ENCODE measurements around the gene ZFP3. TPM values are rescaled to one million over a fixed set of nuclear protein-coding genes. Genes with fewer than 3 reads are reported as not detected.
"Not testable (repeated sequence)": the region's sequence is repeated elsewhere in the genome, so short reads cannot be mapped to it uniquely, and the experiment has no call there.

ZFP3 gene
- polyA plus RNA-seq, 6 donors from 2014 or later = 1.7 to 4.1 (median 3.6) TPM

DNA sequence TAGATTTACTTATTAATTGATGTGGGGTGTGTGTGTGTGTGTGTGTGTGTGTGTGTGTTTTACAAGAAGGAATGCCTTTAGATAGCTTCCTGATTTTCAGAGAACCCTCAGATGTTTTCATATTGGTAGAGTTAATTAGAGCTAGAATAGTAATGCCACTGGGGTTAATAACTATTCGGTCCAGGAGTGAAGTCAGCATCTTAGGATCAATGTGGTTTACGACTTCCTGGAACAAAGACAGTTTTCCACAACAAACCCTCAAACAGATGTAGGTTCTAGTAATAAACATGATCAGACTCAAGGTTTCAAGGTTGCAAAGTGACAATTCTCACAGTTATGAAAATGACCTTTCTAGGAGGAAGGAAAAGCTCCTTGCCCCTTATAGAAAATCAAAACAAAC is 30.8 kb upstream of the ZFP3 start:
- Mint-ChIP-seq H3K36me3 (no peaks in the 10 kb centered on the region), H3K4me3 (peak overlapping the region in 4 of 8 donors; percentile 18 to 60 (median 25)), H3K4me1 (peaks cover 28 to 48% (median 48%) of the 10 kb centered on the region in 3 donors), H3K27ac (peak overlapping the region in 4 of 6 donors; percentile 22 to 99 (median 84)), H3K9me3 (no peaks in the 10 kb centered on the region), H3K27me3 (no peaks in the 10 kb centered on the region)
- ATAC-seq (ENCODE audit: low read depth in 2 of 2) (no peak), DNase-seq (no peak)

DNA sequence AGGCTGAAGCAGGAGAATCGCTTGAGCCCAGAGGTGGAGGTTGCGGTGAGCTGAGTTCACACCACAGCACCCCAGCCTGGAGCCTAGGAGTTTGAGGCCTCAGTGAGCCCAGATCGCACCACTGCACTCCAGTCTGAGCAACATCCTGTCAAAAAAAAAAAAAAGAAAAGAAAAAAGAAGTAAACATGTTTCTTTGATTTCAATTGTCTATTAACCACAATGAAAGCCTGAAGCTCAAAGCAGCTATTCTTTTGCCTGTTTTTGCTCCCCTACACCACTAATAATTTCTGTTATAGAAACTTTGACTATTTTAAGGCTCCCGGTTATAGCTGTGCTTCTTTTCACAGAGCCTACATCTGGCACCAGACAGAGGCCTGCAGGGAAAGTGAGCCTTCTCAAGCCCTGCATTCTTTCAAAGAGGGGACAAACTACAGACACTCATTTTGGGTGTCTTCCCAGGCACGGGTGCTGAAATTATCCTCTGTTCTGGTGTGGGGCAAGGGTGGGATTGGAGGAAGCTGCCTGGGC is 28.9 kb upstream of the ZFP3 start:
- no peaks in the 10 kb centered on the region for H3K9me3 Mint-ChIP-seq
- peak overlapping the region; percentile 83 to 99 (median 96) for H3K27ac Mint-ChIP-seq
- peaks cover 20 to 60% (median 59%) of the 10 kb centered on the region in 3 donors for H3K4me1 Mint-ChIP-seq
- no peaks in the 10 kb centered on the region for H3K36me3 Mint-ChIP-seq
- H3K4me3 Mint-ChIP-seq = peak overlapping the region in 7 of 8 donors; percentile 48 to 87 (median 79)
- peak; percentile 99 for ATAC-seq (ENCODE audit: low read depth in 2 of 2)
- peak; percentile 77 for DNase-seq
- H3K27me3 Mint-ChIP-seq = no peaks in the 10 kb centered on the region

DNA sequence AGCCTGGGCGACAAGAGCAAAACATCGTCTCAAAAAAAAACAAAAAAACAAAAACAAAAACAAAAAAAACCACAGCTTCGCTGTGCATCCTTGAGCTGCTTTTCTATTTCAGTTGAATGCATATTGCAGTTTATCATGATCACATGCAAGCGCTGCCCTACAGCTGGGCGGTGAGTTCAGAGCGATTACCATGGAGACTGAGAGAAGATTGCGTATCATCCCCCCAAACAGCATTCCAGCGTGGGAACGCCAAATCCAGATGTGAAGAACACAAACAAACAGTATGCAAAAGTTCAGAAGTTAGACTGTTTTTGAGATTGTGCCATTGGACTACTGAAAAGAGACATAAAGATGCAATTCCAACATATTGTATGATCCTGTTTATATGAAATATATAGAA is 28.0 kb upstream of the ZFP3 start:
- H3K4me1 Mint-ChIP-seq = peaks cover 18 to 60% (median 50%) of the 10 kb centered on the region in 3 donors
- peak overlapping the region in 5 of 6 donors; percentile 83 to 99 (median 98) for H3K27ac Mint-ChIP-seq
- H3K9me3 Mint-ChIP-seq = no peaks in the 10 kb centered on the region
- no peaks in the 10 kb centered on the region for H3K36me3 Mint-ChIP-seq
- ATAC-seq (ENCODE audit: low read depth in 2 of 2) (no peak), DNase-seq (no peak)
- peaks cover 0 to 5% (median 0%) of the 10 kb centered on the region in 3 donors for H3K27me3 Mint-ChIP-seq
- peak overlapping the region in 4 of 8 donors; percentile 30 to 87 (median 80) for H3K4me3 Mint-ChIP-seq

- no peak overlapping the region for H3K4me3 Mint-ChIP-seq
- H3K27me3 Mint-ChIP-seq = peaks cover 8 to 15% (median 13%) of the 10 kb centered on the region in 3 donors
- no peaks in the 10 kb centered on the region for H3K9me3 Mint-ChIP-seq
- DNase-seq (no peak), ATAC-seq (ENCODE audit: low read depth in 2 of 2) (no peak)
- H3K36me3 Mint-ChIP-seq = no peaks in the 10 kb centered on the region
- H3K27ac Mint-ChIP-seq = no peak overlapping the region
- peaks cover 4 to 21% (median 19%) of the 10 kb centered on the region in 3 donors for H3K4me1 Mint-ChIP-seq
These were observed 22.7 kb upstream of the ZFP3 start for GRCh38 chr17:5055543-5055942.

DNA sequence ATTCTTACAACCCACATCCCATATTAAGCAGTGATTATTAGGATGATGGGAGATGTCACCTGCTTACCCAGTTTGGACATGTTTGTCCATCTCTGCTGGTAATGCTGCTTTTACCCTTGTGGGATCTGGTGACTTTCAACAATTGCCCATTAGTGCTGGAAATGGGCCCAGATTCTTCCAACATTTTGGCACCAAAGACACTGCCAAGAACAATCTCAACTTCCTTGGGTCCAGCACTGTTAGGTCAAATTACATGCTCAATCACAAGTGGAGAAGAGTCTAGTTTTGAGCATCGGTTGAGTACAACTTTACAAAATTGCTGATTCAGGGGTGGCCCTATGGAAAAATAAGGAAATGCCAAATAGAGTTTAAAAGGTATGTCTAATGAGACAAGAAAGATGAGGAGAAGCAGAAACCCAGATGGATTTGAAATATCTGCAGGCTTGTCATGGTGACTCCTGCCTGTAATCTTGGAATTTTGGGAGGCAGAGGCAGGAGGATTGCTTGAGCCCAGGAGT is 13.0 kb upstream of the ZFP3 start:
- H3K9me3 Mint-ChIP-seq = no peaks in the 10 kb centered on the region
- H3K4me1 Mint-ChIP-seq = peaks cover 0 to 7% (median 5%) of the 10 kb centered on the region in 3 donors
- peak overlapping the region in 1 of 6 donors; percentile 6 for H3K27ac Mint-ChIP-seq
- DNase-seq = no peak
- no peak for ATAC-seq (ENCODE audit: low read depth in 2 of 2)
- H3K27me3 Mint-ChIP-seq = peaks cover 8 to 24% (median 12%) of the 10 kb centered on the region in 3 donors
- H3K36me3 Mint-ChIP-seq = no peaks in the 10 kb centered on the region
- H3K4me3 Mint-ChIP-seq = no peak overlapping the region

GRCh38 chr17:5068236-5068635 is 10.0 kb upstream of the ZFP3 start:
- DNase-seq = no peak
- Mint-ChIP-seq H3K4me3 (no peak overlapping the region), H3K36me3 (no peaks in the 10 kb centered on the region), H3K27me3 (peaks cover 8 to 27% (median 16%) of the 10 kb centered on the region in 3 donors), H3K27ac (no peak overlapping the region), H3K4me1 (no peaks in the 10 kb centered on the region), H3K9me3 (no peaks in the 10 kb centered on the region)
- no peak for ATAC-seq (ENCODE audit: low read depth in 2 of 2)

- H3K4me3 Mint-ChIP-seq = no peak overlapping the region
- H3K9me3 Mint-ChIP-seq = no peaks in the 10 kb centered on the region
- no peaks in the 10 kb centered on the region for H3K36me3 Mint-ChIP-seq
- DNase-seq = no peak
- H3K4me1 Mint-ChIP-seq = no peaks in the 10 kb centered on the region
- H3K27me3 Mint-ChIP-seq = peaks cover 8 to 25% (median 14%) of the 10 kb centered on the region in 3 donors
- H3K27ac Mint-ChIP-seq = no peak overlapping the region
- no peak for ATAC-seq (ENCODE audit: low read depth in 2 of 2)
These were observed 8.5 kb upstream of the ZFP3 start for GRCh38 chr17:5069724-5070123.

DNA sequence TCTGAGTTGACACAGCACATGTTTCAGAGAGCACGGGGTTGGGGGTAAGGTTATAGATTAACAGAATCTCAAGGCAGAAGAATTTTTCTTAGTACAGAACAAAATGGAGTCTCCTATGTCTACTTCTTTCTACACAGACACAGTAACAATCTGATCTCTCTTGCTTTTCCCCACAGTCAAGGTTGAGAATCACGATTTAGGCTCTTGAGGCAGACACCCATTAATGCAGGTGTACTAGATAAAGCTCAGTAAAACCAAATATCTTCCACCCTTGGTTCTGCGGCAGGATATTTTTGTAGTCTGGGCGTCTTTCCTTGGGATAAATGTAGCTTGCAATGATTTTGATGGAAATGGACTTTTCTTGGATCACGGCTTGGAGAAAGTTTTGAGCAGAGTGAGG is 2.8 kb upstream of the ZFP3 start:
- H3K36me3 Mint-ChIP-seq; DNase-seq; H3K27me3 Mint-ChIP-seq; H3K9me3 Mint-ChIP-seq; ATAC-seq (ENCODE audit: low read depth in 2 of 2): not testable (repeated sequence)
- peak overlapping the region in 2 of 6 donors; percentile 1 to 34 for H3K27ac Mint-ChIP-seq
- peak overlapping the region in 1 of 8 donors; percentile 73 for H3K4me3 Mint-ChIP-seq
- H3K4me1 Mint-ChIP-seq = peaks cover 11 to 25% (median 24%) of the 10 kb centered on the region in 3 donors

GRCh38 chr17:5077275-5077674 is 992 bp upstream of the ZFP3 start:
- Mint-ChIP-seq H3K4me3 (peak overlapping the region; percentile 71 to 96 (median 92)), H3K4me1 (peaks cover 15 to 33% (median 32%) of the 10 kb centered on the region in 3 donors), H3K27ac (peak overlapping the region; percentile 16 to 99 (median 86))
- H3K9me3 Mint-ChIP-seq; H3K27me3 Mint-ChIP-seq; H3K36me3 Mint-ChIP-seq; DNase-seq; ATAC-seq (ENCODE audit: low read depth in 2 of 2): not testable (repeated sequence)

DNA sequence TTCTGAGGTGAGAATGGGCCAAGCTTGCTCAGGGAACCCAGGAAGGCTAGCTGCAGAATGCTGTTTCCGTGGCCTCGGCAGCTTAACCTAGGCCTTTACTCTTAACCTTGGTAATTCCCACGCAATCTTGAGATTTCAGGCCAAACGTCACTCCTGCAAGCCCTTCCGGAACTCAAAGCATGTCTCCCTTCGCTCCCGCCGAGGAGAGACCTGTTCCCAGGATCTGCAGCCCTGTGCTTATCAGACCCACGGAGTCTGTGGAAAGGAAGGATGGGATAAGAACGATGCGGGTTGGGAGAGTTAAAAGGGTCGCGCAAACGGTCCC is 524 bp upstream of the ZFP3 start:
- peaks cover 0 to 4% (median 0%) of the 10 kb centered on the region in 7 donors for H3K9me3 Mint-ChIP-seq
- no peak for ATAC-seq (ENCODE audit: low read depth in 2 of 2)
- no peak for DNase-seq

DNA sequence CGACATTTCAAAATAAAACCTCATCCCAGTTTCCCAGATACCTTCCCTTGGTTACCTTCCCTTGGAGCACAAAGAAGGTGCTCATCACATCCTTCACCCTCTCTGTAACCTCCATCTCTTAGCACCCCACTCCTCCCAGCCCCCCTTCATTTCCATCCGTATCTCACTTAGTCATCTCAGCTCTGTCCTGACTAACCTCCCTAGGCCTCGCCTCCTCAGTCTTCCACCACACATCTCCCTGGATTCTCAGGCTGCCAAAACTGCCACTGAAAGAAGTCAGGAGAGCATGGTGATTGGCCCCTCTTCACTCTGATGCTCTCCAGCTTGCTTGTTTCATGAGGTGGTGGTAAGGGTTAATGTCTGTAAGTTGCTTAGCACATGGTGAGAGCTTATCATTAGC is 2.3 kb downstream of the ZFP3 start:
- ATAC-seq (ENCODE audit: low read depth in 2 of 2) (no peak), DNase-seq (no peak)
- Mint-ChIP-seq H3K27me3 (no peaks in the 10 kb centered on the region), H3K9me3 (peaks cover 2 to 14% (median 8%) of the 10 kb centered on the region in 7 donors), H3K27ac (peak overlapping the region in 4 of 6 donors; percentile 33 to 90 (median 52)), H3K36me3 (peaks cover 7 to 11% of the 10 kb centered on the region in 2 donors), H3K4me1 (peaks cover 24 to 48% (median 39%) of the 10 kb centered on the region in 3 donors), H3K4me3 (peak overlapping the region in 3 of 8 donors; percentile 3 to 86 (median 36))

More for the DNA sequence above, 524 bp upstream of the ZFP3 start:
- no peaks in the 10 kb centered on the region for H3K36me3 Mint-ChIP-seq
- H3K27ac Mint-ChIP-seq = peak overlapping the region; percentile 81 to 99 (median 96)
- H3K27me3 Mint-ChIP-seq = no peaks in the 10 kb centered on the region
- peaks cover 17 to 36% (median 35%) of the 10 kb centered on the region in 3 donors for H3K4me1 Mint-ChIP-seq
- H3K4me3 Mint-ChIP-seq = peak overlapping the region; percentile 71 to 96 (median 92)

DNA sequence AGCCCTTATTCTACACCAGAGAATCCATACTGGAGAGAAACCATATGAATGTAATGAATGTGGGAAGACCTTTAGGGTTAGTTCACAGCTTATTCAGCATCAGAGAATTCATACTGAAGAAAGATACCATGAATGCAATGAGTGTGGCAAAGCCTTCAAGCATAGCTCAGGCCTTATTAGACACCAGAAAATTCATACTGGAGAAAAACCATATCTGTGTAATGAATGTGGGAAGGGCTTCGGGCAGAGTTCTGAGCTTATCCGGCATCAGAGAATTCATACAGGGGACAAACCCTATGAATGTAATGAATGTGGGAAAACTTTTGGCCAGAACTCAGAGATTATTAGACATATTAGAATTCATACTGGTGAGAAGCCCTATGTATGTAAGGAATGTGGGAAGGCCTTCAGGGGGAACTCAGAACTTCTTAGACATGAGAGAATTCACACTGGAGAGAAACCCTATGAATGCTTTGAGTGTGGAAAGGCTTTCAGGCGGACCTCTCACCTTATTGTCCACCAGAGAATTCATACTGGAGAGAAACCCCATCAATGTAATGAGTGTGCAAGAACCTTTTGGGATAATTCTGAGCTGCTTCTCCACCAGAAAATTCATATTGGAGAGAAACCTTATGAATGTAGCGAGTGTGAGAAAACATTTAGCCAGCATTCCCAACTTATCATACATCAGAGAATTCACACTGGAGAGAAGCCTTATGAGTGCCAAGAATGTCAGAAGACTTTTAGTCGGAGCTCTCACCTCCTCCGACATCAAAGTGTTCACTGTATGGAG is 14.1 kb downstream of the ZFP3 start:
- Mint-ChIP-seq H3K4me3 (peak overlapping the region in 1 of 8 donors; percentile 47), H3K36me3 (peaks cover 48 to 58% of the 10 kb centered on the region in 2 donors), H3K27ac (peak overlapping the region in 1 of 6 donors; percentile 15)

DNA sequence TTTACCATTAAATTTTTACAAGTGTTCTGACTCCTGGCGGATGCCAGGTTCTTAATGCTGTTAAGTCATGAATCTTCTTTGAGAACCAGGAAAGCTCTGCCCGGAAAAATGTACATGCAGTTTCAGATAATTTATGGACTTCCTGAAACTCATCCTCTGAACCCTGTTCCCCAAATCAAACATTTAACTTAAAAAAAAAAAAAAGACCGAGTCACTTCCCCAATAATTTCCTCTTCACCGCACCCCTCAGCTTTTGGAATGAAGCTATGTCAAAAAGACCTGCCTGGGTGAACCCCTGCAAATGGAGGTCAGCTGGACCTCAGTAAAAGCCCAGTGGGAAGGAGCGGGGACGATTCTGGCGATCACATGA is 18.4 kb downstream of the ZFP3 start:
- Mint-ChIP-seq H3K9me3 (peaks cover 10 to 50% (median 44%) of the 10 kb centered on the region in 7 donors), H3K27me3 (no peaks in the 10 kb centered on the region), H3K4me3 (peak overlapping the region; percentile 94 to 98 (median 97)), H3K4me1 (peaks cover 20 to 24% (median 20%) of the 10 kb centered on the region in 3 donors), H3K36me3 (peaks cover 13 to 34% of the 10 kb centered on the region in 2 donors), H3K27ac (peak overlapping the region; percentile 12 to 96 (median 92))
- DNase-seq = no peak
- ATAC-seq (ENCODE audit: low read depth in 2 of 2) = peak; percentile 42 to 45

More for the DNA sequence above, 14.1 kb downstream of the ZFP3 start:
- ATAC-seq (ENCODE audit: low read depth in 2 of 2) = no peak
- DNase-seq = no peak
- Mint-ChIP-seq H3K9me3 (peaks cover 26 to 87% (median 82%) of the 10 kb centered on the region in 7 donors), H3K27me3 (no peaks in the 10 kb centered on the region), H3K4me1 (peaks cover 17 to 22% (median 18%) of the 10 kb centered on the region in 3 donors)
